ENCODE measurements around the gene TMEM117.
"Not testable (repeated sequence)": the region's sequence is repeated elsewhere in the genome, so short reads cannot be mapped to it uniquely, and the experiment has no call there.

TMEM117 gene

GRCh38 chr12:44174053-44174452 lies 338.2 kb downstream of the TMEM117 start:
- Histone ChIP-seq H3K27me3 (no peaks in the 10 kb centered on the region), H3K4me1 (ENCODE audit: control insufficient read depth in 1 of 2, insufficient read depth in 1 of 2, low read depth in 1 of 2, low read length in 1 of 2) (no peaks in the 10 kb centered on the region), H3K36me3 (no peaks in the 10 kb centered on the region), H3K4me3 (ENCODE audit: low read depth in 1 of 2, low read length in 1 of 2) (no peak overlapping the region), H3K9me3 (no peaks in the 10 kb centered on the region), H3K27ac (no peak overlapping the region)
- TF ChIP-seq CTCF (IDR thresholded peaks at IDR 0.05): no peak

GRCh38 chr12:44184499-44185206 lies 348.8 kb downstream of the TMEM117 start:
- no peaks in the 10 kb centered on the region for H3K27me3 ChIP-seq
- no peaks in the 10 kb centered on the region for H3K4me1 ChIP-seq (ENCODE audit: control insufficient read depth in 1 of 2, insufficient read depth in 1 of 2, low read depth in 1 of 2, low read length in 1 of 2)
- H3K4me3 ChIP-seq (ENCODE audit: low read depth in 1 of 2, low read length in 1 of 2): no peak overlapping the region
- no peak for TF ChIP-seq CTCF (IDR thresholded peaks at IDR 0.05)
- H3K27ac ChIP-seq: no peak overlapping the region
- H3K36me3 ChIP-seq: no peaks in the 10 kb centered on the region
- no peaks in the 10 kb centered on the region for H3K9me3 ChIP-seq

- Histone ChIP-seq H3K9me3 (no peaks in the 10 kb centered on the region), H3K36me3 (no peaks in the 10 kb centered on the region), H3K27ac (no peak overlapping the region), H3K27me3 (no peaks in the 10 kb centered on the region), H3K4me1 (ENCODE audit: control insufficient read depth in 1 of 2, insufficient read depth in 1 of 2, low read depth in 1 of 2, low read length in 1 of 2) (no peaks in the 10 kb centered on the region), H3K4me3 (ENCODE audit: low read depth in 1 of 2, low read length in 1 of 2) (no peak overlapping the region)
- TF ChIP-seq CTCF (IDR thresholded peaks at IDR 0.05): no peak
Measured at GRCh38 chr12:44193281-44193680, 357.4 kb downstream of the TMEM117 start.

- not testable (repeated sequence) for H3K4me3 ChIP-seq (ENCODE audit: low read depth in 1 of 2, low read length in 1 of 2); H3K27me3 ChIP-seq; H3K9me3 ChIP-seq; H3K36me3 ChIP-seq; H3K27ac ChIP-seq; H3K4me1 ChIP-seq (ENCODE audit: control insufficient read depth in 1 of 2, insufficient read depth in 1 of 2, low read depth in 1 of 2, low read length in 1 of 2)
Measured at GRCh38 chr12:44195719-44196118, 359.8 kb downstream of the TMEM117 start.

- H3K27me3 ChIP-seq: no peaks in the 10 kb centered on the region
- TF ChIP-seq CTCF (IDR thresholded peaks at IDR 0.05): no peak
- H3K9me3 ChIP-seq: no peaks in the 10 kb centered on the region
- no peaks in the 10 kb centered on the region for H3K36me3 ChIP-seq
- no peak overlapping the region for H3K4me3 ChIP-seq (ENCODE audit: low read depth in 1 of 2, low read length in 1 of 2)
- no peaks in the 10 kb centered on the region for H3K4me1 ChIP-seq (ENCODE audit: control insufficient read depth in 1 of 2, insufficient read depth in 1 of 2, low read depth in 1 of 2, low read length in 1 of 2)
- no peak overlapping the region for H3K27ac ChIP-seq
Measured at GRCh38 chr12:44206045-44206444, 370.2 kb downstream of the TMEM117 start.

- no peak for TF ChIP-seq CTCF (IDR thresholded peaks at IDR 0.05)
- H3K4me3 ChIP-seq (ENCODE audit: low read depth in 1 of 2, low read length in 1 of 2): no peak overlapping the region
- H3K36me3 ChIP-seq: no peaks in the 10 kb centered on the region
- no peaks in the 10 kb centered on the region for H3K27me3 ChIP-seq
- H3K27ac ChIP-seq: no peak overlapping the region
- H3K4me1 ChIP-seq (ENCODE audit: control insufficient read depth in 1 of 2, insufficient read depth in 1 of 2, low read depth in 1 of 2, low read length in 1 of 2): no peaks in the 10 kb centered on the region
- no peaks in the 10 kb centered on the region for H3K9me3 ChIP-seq
Measured at GRCh38 chr12:44217146-44217883, 381.4 kb downstream of the TMEM117 start.
